WTC11 (cell line): ENCODE measurements around the gene LRRC32.

Source experiments
- CTCF ChIP-seq: fragments of 200-600 bp; IDR thresholded peaks from 2 replicates; pipeline ENCODE4 v1.8.0; 2022; ENCODE audit warnings: antibody characterized with exemption
- ETV6 ChIP-seq: sonication (generic); formaldehyde crosslinking; IDR thresholded peaks from 2 replicates; pipeline ENCODE4 v1.8.1; 2022; ENCODE audit warnings: mild to moderate bottlenecking, missing genetic modification reagents
- JUN ChIP-seq: sonication (generic); formaldehyde crosslinking; IDR thresholded peaks from 2 replicates; pipeline ENCODE4 v1.8.0; 2023; ENCODE audit warnings: mild to moderate bottlenecking, missing genetic modification reagents
- TF ChIP-seq, protein P1 (sequence below): sonication (generic); formaldehyde crosslinking; IDR thresholded peaks from 2 replicates; pipeline ENCODE4 v1.8.0; 2022; ENCODE audit warnings: mild to moderate bottlenecking, missing genetic modification reagents
- TF ChIP-seq, protein P2 (sequence below): sonication (generic); formaldehyde crosslinking; IDR thresholded peaks from 2 replicates; pipeline ENCODE4 v1.8.1; 2023; ENCODE audit warnings: mild to moderate bottlenecking, moderate library complexity, missing genetic modification reagents
- TF ChIP-seq, protein P3 (sequence below): sonication (generic); formaldehyde crosslinking; IDR thresholded peaks from 2 replicates; pipeline ENCODE4 v1.8.1; 2022; ENCODE audit warnings: mild to moderate bottlenecking, moderate library complexity, missing genetic modification reagents
- TF ChIP-seq, protein P4 (sequence below): sonication (generic); formaldehyde crosslinking; IDR thresholded peaks from 2 replicates; pipeline ENCODE4 v1.8.0; 2022; ENCODE audit warnings: mild to moderate bottlenecking, missing genetic modification reagents

GRCh38 chr11:76656050-76656531 lies 14.5 kb downstream of the LRRC32 start:
- TF ChIP-seq CTCF (no peak), ETV6 (CRISPR knock-in tag) (no peak), JUN (CRISPR knock-in tag) (no peak)
- TF ChIP-seq, protein P1, sequence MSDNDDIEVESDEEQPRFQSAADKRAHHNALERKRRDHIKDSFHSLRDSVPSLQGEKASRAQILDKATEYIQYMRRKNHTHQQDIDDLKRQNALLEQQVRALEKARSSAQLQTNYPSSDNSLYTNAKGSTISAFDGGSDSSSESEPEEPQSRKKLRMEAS (CRISPR knock-in tag): no peak
- TF ChIP-seq, protein P2, sequence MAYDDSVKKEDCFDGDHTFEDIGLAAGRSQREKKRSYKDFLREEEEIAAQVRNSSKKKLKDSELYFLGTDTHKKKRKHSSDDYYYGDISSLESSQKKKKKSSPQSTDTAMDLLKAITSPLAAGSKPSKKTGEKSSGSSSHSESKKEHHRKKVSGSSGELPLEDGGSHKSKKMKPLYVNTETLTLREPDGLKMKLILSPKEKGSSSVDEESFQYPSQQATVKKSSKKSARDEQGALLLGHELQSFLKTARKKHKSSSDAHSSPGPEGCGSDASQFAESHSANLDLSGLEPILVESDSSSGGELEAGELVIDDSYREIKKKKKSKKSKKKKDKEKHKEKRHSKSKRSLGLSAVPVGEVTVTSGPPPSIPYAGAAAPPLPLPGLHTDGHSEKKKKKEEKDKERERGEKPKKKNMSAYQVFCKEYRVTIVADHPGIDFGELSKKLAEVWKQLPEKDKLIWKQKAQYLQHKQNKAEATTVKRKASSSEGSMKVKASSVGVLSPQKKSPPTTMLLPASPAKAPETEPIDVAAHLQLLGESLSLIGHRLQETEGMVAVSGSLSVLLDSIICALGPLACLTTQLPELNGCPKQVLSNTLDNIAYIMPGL (CRISPR knock-in tag): no peak
- TF ChIP-seq, protein P3, sequence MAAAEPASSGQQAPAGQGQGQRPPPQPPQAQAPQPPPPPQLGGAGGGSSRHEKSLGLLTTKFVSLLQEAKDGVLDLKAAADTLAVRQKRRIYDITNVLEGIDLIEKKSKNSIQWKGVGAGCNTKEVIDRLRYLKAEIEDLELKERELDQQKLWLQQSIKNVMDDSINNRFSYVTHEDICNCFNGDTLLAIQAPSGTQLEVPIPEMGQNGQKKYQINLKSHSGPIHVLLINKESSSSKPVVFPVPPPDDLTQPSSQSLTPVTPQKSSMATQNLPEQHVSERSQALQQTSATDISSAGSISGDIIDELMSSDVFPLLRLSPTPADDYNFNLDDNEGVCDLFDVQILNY (CRISPR knock-in tag): no peak
- TF ChIP-seq, protein P4, sequence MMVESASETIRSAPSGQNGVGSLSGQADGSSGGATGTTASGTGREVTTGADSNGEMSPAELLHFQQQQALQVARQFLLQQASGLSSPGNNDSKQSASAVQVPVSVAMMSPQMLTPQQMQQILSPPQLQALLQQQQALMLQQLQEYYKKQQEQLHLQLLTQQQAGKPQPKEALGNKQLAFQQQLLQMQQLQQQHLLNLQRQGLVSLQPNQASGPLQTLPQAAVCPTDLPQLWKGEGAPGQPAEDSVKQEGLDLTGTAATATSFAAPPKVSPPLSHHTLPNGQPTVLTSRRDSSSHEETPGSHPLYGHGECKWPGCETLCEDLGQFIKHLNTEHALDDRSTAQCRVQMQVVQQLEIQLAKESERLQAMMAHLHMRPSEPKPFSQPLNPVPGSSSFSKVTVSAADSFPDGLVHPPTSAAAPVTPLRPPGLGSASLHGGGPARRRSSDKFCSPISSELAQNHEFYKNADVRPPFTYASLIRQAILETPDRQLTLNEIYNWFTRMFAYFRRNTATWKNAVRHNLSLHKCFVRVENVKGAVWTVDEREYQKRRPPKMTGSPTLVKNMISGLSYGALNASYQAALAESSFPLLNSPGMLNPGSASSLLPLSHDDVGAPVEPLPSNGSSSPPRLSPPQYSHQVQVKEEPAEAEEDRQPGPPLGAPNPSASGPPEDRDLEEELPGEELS (CRISPR knock-in tag): no peak
